ENCODE results near the gene ZNF341.

DNA sequence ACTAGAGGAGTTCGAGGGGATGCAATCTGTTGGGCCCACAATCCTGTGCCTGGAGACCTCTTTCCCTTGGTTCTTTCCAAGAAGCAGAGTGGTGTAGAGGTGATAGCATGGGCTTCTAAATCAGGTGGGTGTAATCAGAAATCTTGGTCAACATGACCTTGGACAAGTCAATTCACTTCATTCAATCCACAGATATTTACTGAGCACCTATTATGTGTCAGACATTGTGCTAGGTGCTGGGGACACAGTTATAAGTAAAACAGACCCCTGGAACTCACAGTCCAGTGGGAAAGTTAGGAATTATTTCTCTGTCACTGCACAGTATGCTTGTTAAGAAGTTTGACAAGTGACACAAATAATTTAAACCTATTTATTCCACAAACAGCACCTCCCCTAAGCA is 42.3 kb upstream of the ZNF341 start:
- TF ChIP-seq, protein P1, sequence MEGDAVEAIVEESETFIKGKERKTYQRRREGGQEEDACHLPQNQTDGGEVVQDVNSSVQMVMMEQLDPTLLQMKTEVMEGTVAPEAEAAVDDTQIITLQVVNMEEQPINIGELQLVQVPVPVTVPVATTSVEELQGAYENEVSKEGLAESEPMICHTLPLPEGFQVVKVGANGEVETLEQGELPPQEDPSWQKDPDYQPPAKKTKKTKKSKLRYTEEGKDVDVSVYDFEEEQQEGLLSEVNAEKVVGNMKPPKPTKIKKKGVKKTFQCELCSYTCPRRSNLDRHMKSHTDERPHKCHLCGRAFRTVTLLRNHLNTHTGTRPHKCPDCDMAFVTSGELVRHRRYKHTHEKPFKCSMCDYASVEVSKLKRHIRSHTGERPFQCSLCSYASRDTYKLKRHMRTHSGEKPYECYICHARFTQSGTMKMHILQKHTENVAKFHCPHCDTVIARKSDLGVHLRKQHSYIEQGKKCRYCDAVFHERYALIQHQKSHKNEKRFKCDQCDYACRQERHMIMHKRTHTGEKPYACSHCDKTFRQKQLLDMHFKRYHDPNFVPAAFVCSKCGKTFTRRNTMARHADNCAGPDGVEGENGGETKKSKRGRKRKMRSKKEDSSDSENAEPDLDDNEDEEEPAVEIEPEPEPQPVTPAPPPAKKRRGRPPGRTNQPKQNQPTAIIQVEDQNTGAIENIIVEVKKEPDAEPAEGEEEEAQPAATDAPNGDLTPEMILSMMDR (IDR thresholded peaks at IDR 0.05 in 2 of 3, conservative IDR thresholded peaks at IDR 0.05 in 1 of 3; ENCODE audit: insufficient read depth in 2 of 3, low read depth in 1 of 3, low read length in 3 of 3): no peak
- no peak for TF ChIP-seq TBL1XR1 (IDR thresholded peaks at IDR 0.05; ENCODE audit: low read length in 2 of 2)
- no peak for TF ChIP-seq MGA (IDR thresholded peaks at IDR 0.05)
- TF ChIP-seq CHD2 (IDR thresholded peaks at IDR 0.05; ENCODE audit: low read depth, low read length): no peak
- TF ChIP-seq PREB (CRISPR knock-in tag; IDR thresholded peaks at IDR 0.05): no peak
- no peak for TF ChIP-seq TBP (optimal IDR thresholded peaks at IDR 0.05; ENCODE audit: low read depth, low read length)
- no peak for TF ChIP-seq ETS1 (conservative IDR thresholded peaks at IDR 0.05; ENCODE audit: control insufficient read depth, low read depth, low read length)
- no peak for TF ChIP-seq ZKSCAN8 (CRISPR knock-in tag; IDR thresholded peaks at IDR 0.05)
- TF ChIP-seq CC2D1A (IDR thresholded peaks at IDR 0.05): no peak
- no peak for TF ChIP-seq YBX1 (IDR thresholded peaks at IDR 0.05)
- no peak for TF ChIP-seq FOXA1 (IDR thresholded peaks at IDR 0.05; ENCODE audit: borderline replicate concordance)
- TF ChIP-seq ZNF217 (CRISPR knock-in tag; IDR thresholded peaks at IDR 0.05): no peak
- no peak for TF ChIP-seq RBBP5 (IDR thresholded peaks at IDR 0.05; ENCODE audit: borderline replicate concordance, insufficient read depth, low read length, poor library complexity, severe bottlenecking)

Measured in K562 (cell line).